Keratinocyte (primary cell): ENCODE data around the gene ANKMY1. TPM values are rescaled to one million over a fixed set of nuclear protein-coding genes. Genes with fewer than 3 reads are reported as not detected.

Experiments used
- DNase-seq: peaks from one replicate; pipeline ENCODE4 v3.0.0-alpha.2; 2011; ENCODE audit warnings: low read depth, missing footprints, low spot score
- FAIRE-seq: peaks from 2 replicates; lab custom pipeline; 2011; peaks lifted over from hg19 to GRCh38; lab: Jason Lieb, UNC
- H2AFZ ChIP-seq: 2 replicates; pipeline ENCODE4 v1.6.0; 2012; ENCODE audit warnings: low read length, control low read depth, inconsistent platforms; ENCODE audit not compliant: control insufficient read depth
- H3K27ac ChIP-seq: 2 replicates; pipeline ENCODE4 v1.5.1; 2011; ENCODE audit warnings: low read length; ENCODE audit not compliant: control insufficient read depth, insufficient read depth
- H3K27me3 ChIP-seq: 3 replicates; pipeline ENCODE4 v1.6.0; 2011; ENCODE audit warnings: low read length; ENCODE audit not compliant: control insufficient read depth, insufficient read depth; ENCODE audit errors: extremely low read depth
- H3K36me3 ChIP-seq, 2 experiments: 2 replicates in 1 of 2; 3 replicates in 1 of 2; pipeline ENCODE4 v1.5.1; 2011; ENCODE audit warnings: low read length in 2 of 2, mild to moderate bottlenecking in 1 of 2; ENCODE audit not compliant: control insufficient read depth in 2 of 2, insufficient read depth in 2 of 2; ENCODE audit errors: extremely low read depth in 1 of 2
- H3K4me1 ChIP-seq: 3 replicates; pipeline ENCODE4 v1.5.1; 2011; ENCODE audit warnings: low read length; ENCODE audit not compliant: control insufficient read depth, insufficient read depth; ENCODE audit errors: extremely low read depth
- H3K4me2 ChIP-seq: 3 replicates; pipeline ENCODE4 v1.6.0; 2011; ENCODE audit warnings: low read depth, low read length; ENCODE audit not compliant: control insufficient read depth, insufficient read depth; ENCODE audit errors: extremely low read depth
- H3K4me3 ChIP-seq, 3 experiments: fragments of 200-600 bp in 1 of 3; sonication (generic) in 1 of 3; 2 replicates in 2 of 3; 3 replicates in 1 of 3; pipeline ENCODE4 v1.5.1; 2011 to 2016; ENCODE audit warnings: low read length in 3 of 3, mild to moderate bottlenecking in 3 of 3, control low read depth in 2 of 3, inconsistent platforms in 1 of 3, low read depth in 1 of 3, mixed read lengths in 1 of 3, mixed run types in 1 of 3, moderate library complexity in 1 of 3; ENCODE audit not compliant: control insufficient read depth in 2 of 3, insufficient read depth in 2 of 3; ENCODE audit errors: extremely low read depth in 1 of 3
- H3K79me2 ChIP-seq: 2 replicates; pipeline ENCODE4 v1.6.0; 2012; ENCODE audit warnings: low read length; ENCODE audit not compliant: control insufficient read depth, insufficient read depth
- H3K9ac ChIP-seq: 3 replicates; pipeline ENCODE4 v1.6.0; 2011; ENCODE audit warnings: low read length; ENCODE audit not compliant: control insufficient read depth, insufficient read depth; ENCODE audit errors: extremely low read depth
- H3K9me1 ChIP-seq: 3 replicates; pipeline ENCODE4 v1.6.0; 2011; ENCODE audit warnings: low read length; ENCODE audit not compliant: control insufficient read depth, insufficient read depth; ENCODE audit errors: extremely low read depth
- H3K9me3 ChIP-seq: 2 replicates; pipeline ENCODE4 v1.5.1; 2012; ENCODE audit warnings: low read depth, low read length; ENCODE audit not compliant: control insufficient read depth
- H4K20me1 ChIP-seq: 3 replicates; pipeline ENCODE4 v1.6.0; 2011; ENCODE audit warnings: low read length; ENCODE audit not compliant: control insufficient read depth, insufficient read depth; ENCODE audit errors: extremely low read depth
- CTCF ChIP-seq, 3 experiments: IDR thresholded peaks in 1 of 3; conservative IDR thresholded peaks in 1 of 3; optimal IDR thresholded peaks in 1 of 3; 2 replicates in 2 of 3; 3 replicates in 1 of 3; pipeline versions ENCODE3 to v1.5.1; 2011; ENCODE audit warnings: low read length in 3 of 3, mild to moderate bottlenecking in 3 of 3, moderate library complexity in 2 of 3, control low read depth in 1 of 3, inconsistent platforms in 1 of 3; ENCODE audit not compliant: insufficient read depth in 2 of 3; ENCODE audit errors: extremely low read depth in 1 of 3
- EZH2 ChIP-seq: IDR thresholded peaks from one replicate; pipeline ENCODE4 v1.6.1; 2012; ENCODE audit warnings: inconsistent platforms, mild to moderate bottlenecking, low read length, moderate library complexity
- dilution Hi-C: fragments of 300-500 bp; cut with MboI; formaldehyde crosslinking; loops from one replicate; pipeline ENCODE4 v1.7.0; 2020; ENCODE audit warnings: low sequenced_read_pairs; ENCODE audit not compliant: extremely low pct_ligation_motif_present
- polyA plus RNA-seq, 5 experiments: library from polyadenylated mRNA; depleted of rRNA in 3 of 5; stranded (reverse) in 3 of 5; stranded (forward) in 1 of 5; unstranded in 1 of 5; fragments of >200 nt; gene quantifications; 1 replicate in 1 of 5; 2 replicates in 3 of 5; 3 replicates in 1 of 5; pipeline versions ENCODE4 v1.2.1 to v1.2.3, GENCODE V29; 2011 to 2012; ENCODE audit warnings: missing spikeins in 2 of 5, low read depth in 1 of 5, low replicate concordance in 1 of 5

ANKMY1 gene
- polyA plus RNA-seq, 1 donor (not counting 4 experiments of a cell fraction or from before 2014, with no cell fraction given) = 3.3 TPM

- no peak for DNase-seq
These were observed 78.7 kb downstream of the ANKMY1 start for GRCh38 chr2:240479111-240479501.

GRCh38 chr2:240478346-240479110 lies 79.3 kb downstream of the ANKMY1 start:
- no peak for FAIRE-seq
- H3K79me2 ChIP-seq = no peaks in the 10 kb centered on the region

More at GRCh38 chr2:240479111-240479501, 78.7 kb downstream of the ANKMY1 start:
- no peak for FAIRE-seq
- H3K27me3 ChIP-seq = peaks cover 4% of the 10 kb centered on the region
- H3K36me3 ChIP-seq = no peaks in the 10 kb centered on the region
- no peak overlapping the region for H3K9ac ChIP-seq
- no peaks in the 10 kb centered on the region for H3K79me2 ChIP-seq
- H2AFZ ChIP-seq = no peak overlapping the region
- H3K4me1 ChIP-seq = no peaks in the 10 kb centered on the region
- no peaks in the 10 kb centered on the region for H3K9me1 ChIP-seq
- H4K20me1 ChIP-seq = no peaks in the 10 kb centered on the region
- no peak overlapping the region for H3K4me2 ChIP-seq
- no peak overlapping the region for H3K4me3 ChIP-seq
- no peak for TF ChIP-seq CTCF (optimal IDR thresholded peaks at IDR 0.05 in 1 of 3, IDR thresholded peaks at IDR 0.05 in 1 of 3, conservative IDR thresholded peaks at IDR 0.05 in 1 of 3; ENCODE audit: extremely low read depth in 1 of 3, insufficient read depth in 2 of 3, low read length in 3 of 3)
- TF ChIP-seq EZH2 = no peak
- dilution Hi-C loops = no loop called here
- no peak overlapping the region for H3K27ac ChIP-seq
- H3K9me3 ChIP-seq = no peaks in the 10 kb centered on the region

More at GRCh38 chr2:240478346-240479110, 79.3 kb downstream of the ANKMY1 start:
- no peaks in the 10 kb centered on the region for H3K36me3 ChIP-seq
- dilution Hi-C loops = no loop called here
- peaks cover 4% of the 10 kb centered on the region for H3K27me3 ChIP-seq
- H4K20me1 ChIP-seq = no peaks in the 10 kb centered on the region
- H3K9me3 ChIP-seq = no peaks in the 10 kb centered on the region
- H3K4me1 ChIP-seq = no peaks in the 10 kb centered on the region
- no peak overlapping the region for H3K27ac ChIP-seq
- no peak overlapping the region for H3K4me2 ChIP-seq
- TF ChIP-seq EZH2 (no peak), CTCF (optimal IDR thresholded peaks at IDR 0.05 in 1 of 3, IDR thresholded peaks at IDR 0.05 in 1 of 3, conservative IDR thresholded peaks at IDR 0.05 in 1 of 3; ENCODE audit: extremely low read depth in 1 of 3, insufficient read depth in 2 of 3, low read length in 3 of 3) (no peak)
- no peak for DNase-seq
- H3K9me1 ChIP-seq = no peaks in the 10 kb centered on the region
- no peak overlapping the region for H2AFZ ChIP-seq
- H3K9ac ChIP-seq = no peak overlapping the region
- no peak overlapping the region for H3K4me3 ChIP-seq
